Smooth muscle cell (in vitro differentiated cells): Measurements from ENCODE around the gene CACUL1. TPM values are rescaled to one million over a fixed set of nuclear protein-coding genes. Genes with fewer than 3 reads are reported as not detected.

Source experiments
- DNase-seq: peaks from one replicate; lab custom pipeline; 2025; ENCODE audit not compliant: unreplicated experiment; lab: John Stamatoyannopoulos, UW
- H2AFZ ChIP-seq: fragments of 200-600 bp; sonication (generic); 2 replicates; pipeline ENCODE4 v1.6.0; 2016; ENCODE audit warnings: antibody characterized with exemption, low read depth, mild to moderate bottlenecking
- H3F3A ChIP-seq: fragments of 200-600 bp; sonication (generic); 2 replicates; pipeline ENCODE4 v1.6.0; 2017; ENCODE audit warnings: antibody characterized with exemption, low read depth
- H3K27ac ChIP-seq: fragments of 200-600 bp; sonication (generic); 2 replicates; pipeline ENCODE4 v1.5.1; 2016; ENCODE audit warnings: low read depth, mild to moderate bottlenecking
- H3K27me3 ChIP-seq: fragments of 200-600 bp; sonication (generic); 2 replicates; pipeline ENCODE4 v1.6.1; 2016; ENCODE audit warnings: low read depth, mild to moderate bottlenecking
- H3K36me3 ChIP-seq: fragments of 200-600 bp; sonication (generic); 2 replicates; pipeline ENCODE4 v1.5.1; 2016; ENCODE audit warnings: low read depth
- H3K4me1 ChIP-seq: fragments of 200-600 bp; sonication (generic); 2 replicates; pipeline ENCODE4 v1.5.1; 2016; ENCODE audit warnings: low read depth
- H3K4me2 ChIP-seq: fragments of 200-600 bp; sonication (generic); 2 replicates; pipeline ENCODE4 v1.6.0; 2016; ENCODE audit warnings: mild to moderate bottlenecking
- H3K4me3 ChIP-seq: fragments of 200-600 bp; sonication (generic); 2 replicates; pipeline ENCODE4 v1.5.1; 2016; ENCODE audit warnings: mild to moderate bottlenecking
- H3K79me2 ChIP-seq: fragments of 200-600 bp; sonication (generic); 2 replicates; pipeline ENCODE4 v1.6.0; 2016; ENCODE audit warnings: low read depth, mild to moderate bottlenecking
- H3K9ac ChIP-seq: fragments of 200-600 bp; sonication (generic); 2 replicates; pipeline ENCODE4 v1.6.0; 2016; ENCODE audit warnings: low read depth
- H3K9me3 ChIP-seq: fragments of 200-600 bp; sonication (generic); replicated peaks from 2 replicates; pipeline ENCODE4 v1.5.1; 2016; ENCODE audit warnings: low read depth
- H4K20me1 ChIP-seq: fragments of 200-600 bp; sonication (generic); 2 replicates; pipeline ENCODE4 v1.6.0; 2016; ENCODE audit warnings: low read depth
- WGBS: methylation state at CpG from one replicate; pipeline ENCODE4 v1.1.7; 2016; ENCODE audit warnings: low lambda C conversion rate; 5-methylcytosine and 5-hydroxymethylcytosine counted together
- polyA plus RNA-seq: library from polyadenylated mRNA; unstranded; fragments of >200 nt; fragmentation: Nextera tagmentation; extraction: Ambion mirVana; gene quantifications from 2 replicates; pipeline ENCODE4 v1.2.1, GENCODE V29; 2016
- total RNA-seq: library from RNA; depleted of rRNA; stranded (reverse); fragments of >200 nt; gene quantifications from 2 replicates; pipeline ENCODE4 v1.2.3, GENCODE V29; 2014
- TF ChIP-seq, protein P1 (sequence below): fragments of 200-600 bp; sonication (generic); IDR thresholded peaks from 2 replicates; pipeline ENCODE4 v1.5.1; 2017; ENCODE audit warnings: borderline replicate concordance, mild to moderate bottlenecking, antibody characterized with exemption; ENCODE audit not compliant: insufficient read depth, poor library complexity, severe bottlenecking

Gene CACUL1
- total and polyA plus RNA-seq, 2 experiments from 2014 or later = 24.8 to 25.6 TPM

DNA sequence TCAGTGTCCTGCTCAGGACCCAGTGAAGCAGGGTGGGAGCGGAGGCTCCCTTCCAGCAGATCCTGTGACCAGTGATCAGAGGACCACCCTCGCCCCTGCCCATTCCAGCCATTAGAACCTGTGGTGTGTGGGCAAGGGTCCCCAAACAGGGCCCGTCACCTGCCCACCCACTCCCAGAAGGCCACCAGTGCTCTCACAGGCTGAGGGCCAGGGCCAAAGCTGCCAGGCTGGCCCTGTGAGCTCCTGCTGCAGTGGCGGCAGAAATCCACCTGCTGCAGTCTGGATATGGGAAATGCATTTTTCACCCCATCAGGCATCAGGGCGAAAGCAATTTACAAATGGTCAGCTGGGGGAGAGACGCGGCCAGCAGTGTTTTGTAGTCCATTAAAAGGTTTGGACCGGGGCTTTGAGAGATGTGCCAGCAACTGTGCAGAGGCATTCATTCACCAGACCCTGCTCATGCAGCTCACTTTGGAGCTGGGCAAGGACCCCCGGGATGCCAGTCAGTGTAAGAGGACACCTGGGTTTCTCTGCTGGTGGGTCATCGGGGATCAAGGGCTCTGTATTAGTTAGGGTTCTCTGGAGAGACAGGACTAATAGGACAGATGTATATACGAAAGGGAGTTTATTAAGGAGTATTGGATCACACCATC is 84.2 kb downstream of the CACUL1 start:
- WGBS = 96% methylated on average over 11 of the region's 11 CpGs

DNA sequence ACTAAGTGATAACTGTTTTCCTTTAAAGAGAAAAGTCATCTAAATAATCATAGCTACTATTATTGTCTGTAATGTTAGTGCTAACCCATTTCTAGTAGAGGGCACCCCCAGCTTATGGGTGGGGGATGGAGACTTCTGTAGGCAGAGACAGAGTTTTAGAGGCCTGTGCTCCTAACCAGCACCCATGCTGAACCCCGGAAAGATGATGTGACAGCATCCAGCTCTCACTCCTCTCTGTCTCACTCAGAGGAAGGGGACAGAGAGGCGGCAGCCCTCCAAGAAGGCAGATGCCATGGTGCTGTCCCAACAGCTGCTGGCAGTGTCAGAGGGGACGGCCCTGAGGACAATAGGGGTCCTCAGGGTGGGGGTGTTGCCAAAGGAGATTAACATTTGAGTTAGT is 84.9 kb downstream of the CACUL1 start:
- Histone ChIP-seq H3K79me2 (no peaks in the 10 kb centered on the region), H3K9ac (no peak overlapping the region), H3K27me3 (no peaks in the 10 kb centered on the region), H2AFZ (no peak overlapping the region), H3K4me2 (peak overlapping the region; percentile 69), H3K36me3 (no peaks in the 10 kb centered on the region), H3K4me1 (peaks cover 10% of the 10 kb centered on the region), H3K9me3 (no peaks in the 10 kb centered on the region), H3F3A (no peaks in the 10 kb centered on the region), H3K4me3 (no peak overlapping the region), H3K27ac (no peak overlapping the region), H4K20me1 (no peaks in the 10 kb centered on the region)
- WGBS = 67% methylated on average over 3 of the region's 3 CpGs
- no peak for DNase-seq
- TF ChIP-seq, protein P1, sequence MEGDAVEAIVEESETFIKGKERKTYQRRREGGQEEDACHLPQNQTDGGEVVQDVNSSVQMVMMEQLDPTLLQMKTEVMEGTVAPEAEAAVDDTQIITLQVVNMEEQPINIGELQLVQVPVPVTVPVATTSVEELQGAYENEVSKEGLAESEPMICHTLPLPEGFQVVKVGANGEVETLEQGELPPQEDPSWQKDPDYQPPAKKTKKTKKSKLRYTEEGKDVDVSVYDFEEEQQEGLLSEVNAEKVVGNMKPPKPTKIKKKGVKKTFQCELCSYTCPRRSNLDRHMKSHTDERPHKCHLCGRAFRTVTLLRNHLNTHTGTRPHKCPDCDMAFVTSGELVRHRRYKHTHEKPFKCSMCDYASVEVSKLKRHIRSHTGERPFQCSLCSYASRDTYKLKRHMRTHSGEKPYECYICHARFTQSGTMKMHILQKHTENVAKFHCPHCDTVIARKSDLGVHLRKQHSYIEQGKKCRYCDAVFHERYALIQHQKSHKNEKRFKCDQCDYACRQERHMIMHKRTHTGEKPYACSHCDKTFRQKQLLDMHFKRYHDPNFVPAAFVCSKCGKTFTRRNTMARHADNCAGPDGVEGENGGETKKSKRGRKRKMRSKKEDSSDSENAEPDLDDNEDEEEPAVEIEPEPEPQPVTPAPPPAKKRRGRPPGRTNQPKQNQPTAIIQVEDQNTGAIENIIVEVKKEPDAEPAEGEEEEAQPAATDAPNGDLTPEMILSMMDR = no peak

More for the DNA sequence above, 84.2 kb downstream of the CACUL1 start:
- Histone ChIP-seq H3K27me3 (no peaks in the 10 kb centered on the region), H2AFZ (no peak overlapping the region), H3K9ac (no peak overlapping the region), H3K79me2 (no peaks in the 10 kb centered on the region), H3K27ac (no peak overlapping the region), H4K20me1 (no peaks in the 10 kb centered on the region), H3K4me3 (no peak overlapping the region), H3F3A (no peaks in the 10 kb centered on the region), H3K4me2 (no peak overlapping the region), H3K9me3 (no peaks in the 10 kb centered on the region), H3K4me1 (peaks cover 10% of the 10 kb centered on the region), H3K36me3 (no peaks in the 10 kb centered on the region)
- TF ChIP-seq, protein P1 = no peak
- no peak for DNase-seq

DNA sequence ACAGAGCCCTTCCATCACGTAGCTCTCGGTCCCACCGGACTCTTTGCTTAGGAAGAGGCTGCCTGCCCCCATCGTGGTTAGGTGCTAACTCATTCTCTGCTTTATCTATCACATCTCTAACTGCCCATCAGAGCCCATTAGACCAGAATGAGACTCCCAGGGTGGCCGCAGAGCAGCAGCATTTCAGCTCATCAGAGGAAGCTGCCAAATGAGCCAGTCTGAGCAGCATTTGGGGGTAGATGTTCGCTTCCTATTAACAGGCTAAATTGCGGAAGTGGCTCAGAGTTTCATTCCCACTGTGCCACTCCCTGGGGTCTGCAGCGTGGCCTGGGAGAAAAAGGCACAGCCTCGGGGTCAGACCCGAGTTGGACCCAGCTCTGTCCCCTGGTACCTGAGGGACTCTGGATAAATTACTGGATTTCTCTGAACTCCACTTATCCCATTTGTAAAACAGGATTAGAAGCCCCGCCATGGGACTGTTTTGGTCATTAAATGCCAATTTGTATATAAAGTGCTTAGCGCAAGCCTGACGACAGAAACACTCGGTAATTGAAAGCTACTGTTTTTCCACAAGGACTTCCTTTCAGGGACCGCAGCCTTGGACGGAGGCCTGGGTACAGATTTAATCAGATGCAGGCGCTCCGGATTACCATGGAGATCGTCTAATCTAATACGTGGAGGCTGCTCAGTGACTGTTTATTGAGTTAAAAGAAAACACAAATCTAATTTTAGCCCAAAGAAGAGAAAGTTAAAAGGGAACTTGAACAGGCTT is 85.6 kb downstream of the CACUL1 start:
- 42% methylated on average over 20 of the region's 20 CpGs for whole genome bisulfite sequencing
- no peak overlapping the region for H3K4me3 ChIP-seq
- no peaks in the 10 kb centered on the region for H3K27me3 ChIP-seq
- no peak for DNase-seq
- H3K9ac ChIP-seq = no peak overlapping the region
- no peaks in the 10 kb centered on the region for H4K20me1 ChIP-seq
- TF ChIP-seq, protein P1 = no peak
- H3K4me1 ChIP-seq = peaks cover 10% of the 10 kb centered on the region
- H3K27ac ChIP-seq = no peak overlapping the region
- H2AFZ ChIP-seq = no peak overlapping the region
- H3K36me3 ChIP-seq = no peaks in the 10 kb centered on the region
- H3K79me2 ChIP-seq = no peaks in the 10 kb centered on the region
- H3K4me2 ChIP-seq = peak overlapping the region; percentile 69
- no peaks in the 10 kb centered on the region for H3K9me3 ChIP-seq
- H3F3A ChIP-seq = no peaks in the 10 kb centered on the region
